Measurements from ENCODE around the gene PRKCB. TPM values are rescaled to one million over a fixed set of nuclear protein-coding genes. Genes with fewer than 3 reads are reported as not detected.
"Not testable (repeated sequence)": the region's sequence is repeated elsewhere in the genome, so short reads cannot be mapped to it uniquely, and the experiment has no call there.

The PRKCB gene
- total RNA-seq, 1 donor from 2014 or later = not detected

GRCh38 chr16:24011237-24011636, 175.5 kb downstream of the PRKCB start:
- Mint-ChIP-seq H3K27me3 (ENCODE audit: unreplicated experiment) (no peaks in the 10 kb centered on the region), H3K4me1 (ENCODE audit: unreplicated experiment) (no peaks in the 10 kb centered on the region), H3K4me3 (ENCODE audit: unreplicated experiment) (no peak overlapping the region), H3K9me3 (ENCODE audit: unreplicated experiment) (no peaks in the 10 kb centered on the region), H3K27ac (ENCODE audit: unreplicated experiment) (no peak overlapping the region), H3K36me3 (ENCODE audit: unreplicated experiment) (no peaks in the 10 kb centered on the region)
- DNase-seq (ENCODE audit: extremely low spot score, unreplicated experiment) = no peak
- no peak for TF ChIP-seq CTCF (IDR thresholded peaks at IDR 0.05)

GRCh38 chr16:24013054-24013636, 177.4 kb downstream of the PRKCB start:
- Mint-ChIP-seq H3K4me3 (ENCODE audit: unreplicated experiment) (no peak overlapping the region), H3K9me3 (ENCODE audit: unreplicated experiment) (no peaks in the 10 kb centered on the region), H3K27ac (ENCODE audit: unreplicated experiment) (no peak overlapping the region), H3K27me3 (ENCODE audit: unreplicated experiment) (no peaks in the 10 kb centered on the region), H3K36me3 (ENCODE audit: unreplicated experiment) (no peaks in the 10 kb centered on the region), H3K4me1 (ENCODE audit: unreplicated experiment) (no peaks in the 10 kb centered on the region)
- DNase-seq (ENCODE audit: extremely low spot score, unreplicated experiment) = no peak
- TF ChIP-seq CTCF (IDR thresholded peaks at IDR 0.05) = no peak

GRCh38 chr16:24013864-24014645, 178.3 kb downstream of the PRKCB start:
- Mint-ChIP-seq H3K27ac (ENCODE audit: unreplicated experiment) (no peak overlapping the region), H3K9me3 (ENCODE audit: unreplicated experiment) (no peaks in the 10 kb centered on the region), H3K27me3 (ENCODE audit: unreplicated experiment) (no peaks in the 10 kb centered on the region), H3K36me3 (ENCODE audit: unreplicated experiment) (no peaks in the 10 kb centered on the region), H3K4me3 (ENCODE audit: unreplicated experiment) (no peak overlapping the region), H3K4me1 (ENCODE audit: unreplicated experiment) (no peaks in the 10 kb centered on the region)
- no peak for TF ChIP-seq CTCF (IDR thresholded peaks at IDR 0.05)
- no peak for DNase-seq (ENCODE audit: extremely low spot score, unreplicated experiment)

GRCh38 chr16:24014955-24015354, 179.2 kb downstream of the PRKCB start:
- not testable (repeated sequence) for H3K36me3 Mint-ChIP-seq (ENCODE audit: unreplicated experiment); H3K4me1 Mint-ChIP-seq (ENCODE audit: unreplicated experiment); H3K9me3 Mint-ChIP-seq (ENCODE audit: unreplicated experiment); DNase-seq (ENCODE audit: extremely low spot score, unreplicated experiment); H3K4me3 Mint-ChIP-seq (ENCODE audit: unreplicated experiment); H3K27ac Mint-ChIP-seq (ENCODE audit: unreplicated experiment); H3K27me3 Mint-ChIP-seq (ENCODE audit: unreplicated experiment)

- Mint-ChIP-seq H3K4me3 (ENCODE audit: unreplicated experiment) (no peak overlapping the region), H3K4me1 (ENCODE audit: unreplicated experiment) (no peaks in the 10 kb centered on the region), H3K27ac (ENCODE audit: unreplicated experiment) (no peak overlapping the region), H3K36me3 (ENCODE audit: unreplicated experiment) (no peaks in the 10 kb centered on the region), H3K9me3 (ENCODE audit: unreplicated experiment) (no peaks in the 10 kb centered on the region), H3K27me3 (ENCODE audit: unreplicated experiment) (no peaks in the 10 kb centered on the region)
- DNase-seq (ENCODE audit: extremely low spot score, unreplicated experiment) = no peak
- no peak for TF ChIP-seq CTCF (IDR thresholded peaks at IDR 0.05)
These were observed 180.1 kb downstream of the PRKCB start for GRCh38 chr16:24015923-24016322.
